Panc1 (cell line): Measurements from ENCODE around the gene TOLLIP. TPM values are rescaled to one million over a fixed set of nuclear protein-coding genes. Genes with fewer than 3 reads are reported as not detected.

Experiments
- ATAC-seq: fragments of 200-7000 bp; cut with Tn5 transposase; 2 replicates; pipeline ENCODE4 v1.9.1; 2020; ENCODE audit warnings: mild to moderate bottlenecking, moderate library complexity
- BruUV-seq: library from RNA; stranded (reverse); fragments of 400-500 nt; replicated peaks from 2 replicates; lab custom pipeline; 2021; lab: Mats Ljungman, UMichigan
- CTCF ChIA-PET: fragments of 300-600 bp; sonication (Branson Sonifier 250); formaldehyde crosslinking; loops from one replicate; lab custom pipeline; 2022; ENCODE audit warnings: antibody characterized with exemption; lab: Charles Lee
- POLR2A ChIA-PET: fragments of 300-600 bp; sonication (Branson Sonifier 250); formaldehyde crosslinking; loops from one replicate; lab custom pipeline; 2022; ENCODE audit warnings: antibody characterized with exemption; lab: Charles Lee
- DNase-seq: peaks from one replicate; pipeline ENCODE4 v3.0.0-alpha.2; 2010; ENCODE audit warnings: low read depth, low spot score
- H3K27ac ChIP-seq: 2 replicates; pipeline ENCODE4 v1.5.1; 2011; ENCODE audit warnings: mild to moderate bottlenecking, low read length, inconsistent platforms
- H3K27me3 ChIP-seq: fragments of 200-500 bp; sonication (Bioruptor generic); 2 replicates; pipeline ENCODE4 v1.6.0; 2014; ENCODE audit warnings: low read length, inconsistent platforms; ENCODE audit not compliant: control insufficient read depth, insufficient read depth
- H3K36me3 ChIP-seq: fragments of 200-500 bp; sonication (Bioruptor generic); 2 replicates; pipeline ENCODE4 v1.5.1; 2014; ENCODE audit warnings: inconsistent platforms, mild to moderate bottlenecking, low read length, moderate library complexity; ENCODE audit not compliant: control insufficient read depth, insufficient read depth
- H3K4me1 ChIP-seq: 2 replicates; pipeline ENCODE4 v1.5.1; 2011; ENCODE audit warnings: inconsistent platforms, mild to moderate bottlenecking, low read length, moderate library complexity; ENCODE audit not compliant: control insufficient read depth, insufficient read depth
- H3K4me3 ChIP-seq, 2 experiments: 2 replicates each; pipeline ENCODE4 v1.5.1; 2011 to 2012; ENCODE audit warnings: low read depth in 2 of 2, low read length in 2 of 2, mild to moderate bottlenecking in 2 of 2, inconsistent platforms in 1 of 2, moderate library complexity in 1 of 2
- H3K9me3 ChIP-seq: fragments of 200-500 bp; sonication (Bioruptor generic); 2 replicates; pipeline ENCODE4 v1.5.1; 2014; ENCODE audit warnings: low read depth, mild to moderate bottlenecking, inconsistent platforms, low read length, moderate library complexity; ENCODE audit not compliant: control insufficient read depth, insufficient read depth
- POLR2AphosphoS5 ChIP-seq: IDR thresholded peaks from 2 replicates; pipeline ENCODE4 v1.6.1; 2012; ENCODE audit warnings: mild to moderate bottlenecking, low read depth, low read length, moderate library complexity
- SIN3A ChIP-seq: IDR thresholded peaks from 2 replicates; pipeline ENCODE4 v1.6.1; 2012; ENCODE audit warnings: low read depth, mild to moderate bottlenecking, low read length, moderate library complexity, borderline replicate concordance; ENCODE audit not compliant: insufficient read depth
- TCF7L2 ChIP-seq: IDR thresholded peaks from 2 replicates; pipeline ENCODE4 v1.6.1; 2011; ENCODE audit warnings: mild to moderate bottlenecking, low read depth, low read length, inconsistent platforms
- in situ Hi-C: cut with HindIII; loops from 2 replicates; pipeline ENCODE4 v1.10.0; 2016; ENCODE audit warnings: low sequenced_read_pairs, low pct_unique_long_range_greater_than_20kb
- intact Hi-C: fragments of 100-400 bp; cut with micrococcal nuclease; formaldehyde crosslinking; loops from one replicate; pipeline ENCODE4 v1.10.0; 2022; ENCODE audit not compliant: unreplicated experiment
- total RNA-seq: library from RNA; stranded (reverse); gene quantifications from one replicate; pipeline ENCODE4 v1.2.1, GENCODE V29; 2021; ENCODE audit not compliant: unreplicated experiment
- TF ChIP-seq, protein P1 (sequence below): fragments of 450-650 bp; IDR thresholded peaks from 2 replicates; pipeline ENCODE4 v1.5.1; 2017; ENCODE audit warnings: mild to moderate bottlenecking
- TF ChIP-seq, protein P2 (sequence below), 2 experiments: IDR thresholded peaks; 2 replicates each; pipeline ENCODE4 v1.6.1; 2011 to 2012; ENCODE audit warnings: low read depth in 2 of 2, control low read depth in 1 of 2, low read length in 1 of 2, mild to moderate bottlenecking in 1 of 2, moderate library complexity in 1 of 2; ENCODE audit not compliant: insufficient read depth in 1 of 2

Gene TOLLIP
- total RNA-seq, 1 experiment from 2014 or later: 141 TPM

DNA sequence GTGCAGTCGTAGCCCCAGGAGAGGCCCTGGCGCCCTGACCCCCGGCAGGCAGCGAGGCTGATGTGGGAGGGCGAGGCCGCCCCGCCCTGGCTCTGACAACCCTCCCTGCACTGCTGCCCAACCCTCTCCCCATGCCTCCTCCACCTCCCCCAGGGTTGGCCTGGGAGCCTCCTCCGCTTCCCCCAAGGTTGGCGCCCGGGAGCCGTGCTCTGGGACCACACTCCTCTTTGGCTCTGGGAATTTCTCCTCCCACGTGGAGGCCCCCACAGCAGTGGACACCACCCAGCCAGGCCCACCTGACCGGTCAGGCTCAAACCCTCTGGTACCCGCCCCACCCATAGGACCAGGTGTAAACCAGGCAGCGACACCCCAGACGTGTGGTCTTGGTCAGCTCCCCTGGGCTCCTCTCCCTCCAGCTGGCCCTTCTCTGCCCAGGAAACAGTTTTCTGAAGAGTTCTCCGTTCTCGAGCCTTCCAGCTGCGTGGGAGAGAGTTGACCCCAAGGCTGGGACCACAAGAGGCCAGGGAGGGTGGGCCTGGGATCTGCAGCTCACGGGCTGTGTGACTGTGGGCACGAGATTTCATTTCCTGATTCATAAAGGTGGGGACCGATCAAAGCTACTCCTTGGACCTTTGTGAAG lies 40.8 kb upstream of the TOLLIP start:
- in situ Hi-C loops: no loop called here
- TF ChIP-seq, protein P1, sequence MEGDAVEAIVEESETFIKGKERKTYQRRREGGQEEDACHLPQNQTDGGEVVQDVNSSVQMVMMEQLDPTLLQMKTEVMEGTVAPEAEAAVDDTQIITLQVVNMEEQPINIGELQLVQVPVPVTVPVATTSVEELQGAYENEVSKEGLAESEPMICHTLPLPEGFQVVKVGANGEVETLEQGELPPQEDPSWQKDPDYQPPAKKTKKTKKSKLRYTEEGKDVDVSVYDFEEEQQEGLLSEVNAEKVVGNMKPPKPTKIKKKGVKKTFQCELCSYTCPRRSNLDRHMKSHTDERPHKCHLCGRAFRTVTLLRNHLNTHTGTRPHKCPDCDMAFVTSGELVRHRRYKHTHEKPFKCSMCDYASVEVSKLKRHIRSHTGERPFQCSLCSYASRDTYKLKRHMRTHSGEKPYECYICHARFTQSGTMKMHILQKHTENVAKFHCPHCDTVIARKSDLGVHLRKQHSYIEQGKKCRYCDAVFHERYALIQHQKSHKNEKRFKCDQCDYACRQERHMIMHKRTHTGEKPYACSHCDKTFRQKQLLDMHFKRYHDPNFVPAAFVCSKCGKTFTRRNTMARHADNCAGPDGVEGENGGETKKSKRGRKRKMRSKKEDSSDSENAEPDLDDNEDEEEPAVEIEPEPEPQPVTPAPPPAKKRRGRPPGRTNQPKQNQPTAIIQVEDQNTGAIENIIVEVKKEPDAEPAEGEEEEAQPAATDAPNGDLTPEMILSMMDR: no peak
- TF ChIP-seq POLR2AphosphoS5 (no peak), SIN3A (no peak), TCF7L2 (no peak)
- TF ChIP-seq, protein P2, sequence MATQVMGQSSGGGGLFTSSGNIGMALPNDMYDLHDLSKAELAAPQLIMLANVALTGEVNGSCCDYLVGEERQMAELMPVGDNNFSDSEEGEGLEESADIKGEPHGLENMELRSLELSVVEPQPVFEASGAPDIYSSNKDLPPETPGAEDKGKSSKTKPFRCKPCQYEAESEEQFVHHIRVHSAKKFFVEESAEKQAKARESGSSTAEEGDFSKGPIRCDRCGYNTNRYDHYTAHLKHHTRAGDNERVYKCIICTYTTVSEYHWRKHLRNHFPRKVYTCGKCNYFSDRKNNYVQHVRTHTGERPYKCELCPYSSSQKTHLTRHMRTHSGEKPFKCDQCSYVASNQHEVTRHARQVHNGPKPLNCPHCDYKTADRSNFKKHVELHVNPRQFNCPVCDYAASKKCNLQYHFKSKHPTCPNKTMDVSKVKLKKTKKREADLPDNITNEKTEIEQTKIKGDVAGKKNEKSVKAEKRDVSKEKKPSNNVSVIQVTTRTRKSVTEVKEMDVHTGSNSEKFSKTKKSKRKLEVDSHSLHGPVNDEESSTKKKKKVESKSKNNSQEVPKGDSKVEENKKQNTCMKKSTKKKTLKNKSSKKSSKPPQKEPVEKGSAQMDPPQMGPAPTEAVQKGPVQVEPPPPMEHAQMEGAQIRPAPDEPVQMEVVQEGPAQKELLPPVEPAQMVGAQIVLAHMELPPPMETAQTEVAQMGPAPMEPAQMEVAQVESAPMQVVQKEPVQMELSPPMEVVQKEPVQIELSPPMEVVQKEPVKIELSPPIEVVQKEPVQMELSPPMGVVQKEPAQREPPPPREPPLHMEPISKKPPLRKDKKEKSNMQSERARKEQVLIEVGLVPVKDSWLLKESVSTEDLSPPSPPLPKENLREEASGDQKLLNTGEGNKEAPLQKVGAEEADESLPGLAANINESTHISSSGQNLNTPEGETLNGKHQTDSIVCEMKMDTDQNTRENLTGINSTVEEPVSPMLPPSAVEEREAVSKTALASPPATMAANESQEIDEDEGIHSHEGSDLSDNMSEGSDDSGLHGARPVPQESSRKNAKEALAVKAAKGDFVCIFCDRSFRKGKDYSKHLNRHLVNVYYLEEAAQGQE (IDR thresholded peaks at IDR 0.05; ENCODE audit: insufficient read depth in 1 of 2, low read depth in 2 of 2, low read length in 1 of 2): no peak
- CTCF ChIA-PET: interaction anchor here (1.1 kb wide), 1 partner anchor 197 kb away, joined by 3 read pairs; no protein-coding TSS in a partner anchor

DNA sequence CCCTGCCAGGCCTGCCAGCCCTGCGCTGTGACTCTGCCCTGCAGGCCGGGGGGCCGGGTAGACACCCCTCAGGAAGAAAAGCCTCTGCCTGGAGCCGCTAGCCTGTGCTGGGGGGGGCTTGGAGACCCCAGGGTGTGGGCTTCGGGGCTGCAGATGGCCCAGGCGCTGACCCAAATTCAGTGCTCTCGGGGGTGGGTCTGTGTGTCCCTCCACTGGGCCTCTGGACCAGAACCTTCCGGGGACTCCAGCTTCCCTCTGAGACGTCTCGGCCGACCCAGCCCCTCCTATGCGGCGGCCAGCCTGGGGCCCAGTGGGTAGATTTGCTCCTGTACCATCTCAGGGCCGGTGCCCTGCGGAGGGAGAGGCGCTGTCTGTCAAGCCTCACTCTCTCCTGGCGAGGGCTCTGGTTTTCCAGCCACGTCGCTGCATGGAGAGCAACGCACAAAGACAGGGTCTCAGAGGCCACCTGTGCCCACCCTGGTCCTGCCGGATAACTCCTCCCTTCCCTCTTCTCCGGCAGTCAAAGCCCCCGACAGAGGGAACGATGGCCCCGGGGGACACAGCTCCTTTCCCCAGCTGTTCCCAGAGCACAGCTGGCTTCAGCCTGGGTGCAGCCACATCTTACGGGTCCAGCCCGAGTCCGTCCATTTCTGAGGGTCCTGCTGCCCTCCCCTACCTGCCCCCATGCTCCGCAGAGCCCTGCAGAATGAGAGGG lies 40.1 kb upstream of the TOLLIP start:
- no peak overlapping the region for H3K4me3 ChIP-seq
- H3K36me3 ChIP-seq: no peaks in the 10 kb centered on the region
- ATAC-seq (no peak), DNase-seq (no peak)
- BruUV-seq: no TSS peak
- CTCF ChIA-PET: no interaction called here
- POLR2A ChIA-PET: interaction anchor here (0.6 to 2.3 kb wide), 2 partner anchors 7 to 682 kb away, joined by 7 to 14 read pairs; no protein-coding TSS in a partner anchor
- TF ChIP-seq POLR2AphosphoS5 (no peak), SIN3A (no peak), TCF7L2 (no peak)
- TF ChIP-seq, protein P1: no peak
- TF ChIP-seq, protein P2 (IDR thresholded peaks at IDR 0.05; ENCODE audit: insufficient read depth in 1 of 2, low read depth in 2 of 2, low read length in 1 of 2): no peak
- H3K27me3 ChIP-seq: no peaks in the 10 kb centered on the region
- H3K4me1 ChIP-seq: peaks cover 41% of the 10 kb centered on the region
- no peak overlapping the region for H3K27ac ChIP-seq
- intact Hi-C loops (no loop called here), in situ Hi-C loops (no loop called here)
- H3K9me3 ChIP-seq: no peaks in the 10 kb centered on the region

More for the DNA sequence above, 40.8 kb upstream of the TOLLIP start:
- Histone ChIP-seq H3K27me3 (no peaks in the 10 kb centered on the region), H3K4me1 (peaks cover 43% of the 10 kb centered on the region), H3K4me3 (no peak overlapping the region), H3K36me3 (no peaks in the 10 kb centered on the region), H3K27ac (peak overlapping the region; percentile 94), H3K9me3 (no peaks in the 10 kb centered on the region)
- POLR2A ChIA-PET: interaction anchor here (0.6 to 2.3 kb wide), 4 partner anchors 8 to 683 kb away, joined by 3 to 14 read pairs (median 7); no protein-coding TSS in a partner anchor
- DNase-seq: no peak
- ATAC-seq: no peak
- intact Hi-C loops: no loop called here
- BruUV-seq: no TSS peak
